Measurements from ENCODE around the gene FAM20B.

The FAM20B gene

DNA sequence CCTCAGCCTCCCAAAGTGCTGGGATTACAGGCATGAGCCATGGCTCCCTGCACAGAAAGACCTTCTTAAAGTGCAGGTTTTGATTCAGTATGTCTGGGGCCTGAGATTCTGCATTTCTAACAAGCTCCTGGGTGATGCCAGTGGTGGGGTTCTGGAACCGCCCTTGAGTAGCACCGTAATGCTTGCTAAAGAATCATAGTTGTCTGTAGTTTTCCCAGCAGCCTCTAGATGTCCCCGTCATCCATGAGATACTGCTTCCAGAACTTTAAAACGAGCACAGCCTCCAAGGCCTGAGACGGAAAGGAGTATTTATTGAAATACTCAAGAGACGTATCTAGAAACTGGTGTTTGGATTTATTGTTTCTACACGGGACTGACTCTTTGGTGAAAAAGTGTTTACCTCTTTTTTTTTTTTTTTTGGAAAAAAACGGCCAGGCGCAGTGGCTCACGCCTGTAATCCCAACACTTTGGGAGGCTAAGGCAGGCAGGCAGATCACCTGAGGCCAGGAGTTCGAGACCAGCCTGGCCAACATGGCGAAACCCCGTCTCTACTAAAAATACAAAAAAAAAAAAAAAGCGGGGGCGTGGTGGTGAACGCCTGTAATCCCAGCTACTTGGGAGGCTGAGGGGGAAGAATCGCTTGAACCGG is 53.5 kb downstream of the FAM20B start:
- Histone ChIP-seq H3K9me2 (replicated peaks; ENCODE audit: control insufficient read depth, low read length) (no peaks in the 10 kb centered on the region), H3K4me3 (ENCODE audit: low read length) (no peak overlapping the region), H3K27ac (ENCODE audit: low read depth, low read length) (no peak overlapping the region), H3K36me3 (ENCODE audit: control insufficient read depth, low read length) (peaks cover 17% of the 10 kb centered on the region), H3K9me3 (ENCODE audit: control insufficient read depth, insufficient read depth, low read length) (no peaks in the 10 kb centered on the region), H3K4me2 (ENCODE audit: low read length) (no peak overlapping the region), H4K20me1 (ENCODE audit: control insufficient read depth, insufficient read depth, low read depth, low read length) (no peaks in the 10 kb centered on the region), H3F3A (ENCODE audit: control insufficient read depth, insufficient read depth) (peaks cover 3% of the 10 kb centered on the region), H3K79me2 (ENCODE audit: control insufficient read depth, low read length) (peaks cover 30% of the 10 kb centered on the region), H3K4me1 (ENCODE audit: control insufficient read depth, low read length) (peaks cover 25% of the 10 kb centered on the region), H3K27me3 (ENCODE audit: control insufficient read depth, low read length) (no peaks in the 10 kb centered on the region)
- TF ChIP-seq, protein P1, sequence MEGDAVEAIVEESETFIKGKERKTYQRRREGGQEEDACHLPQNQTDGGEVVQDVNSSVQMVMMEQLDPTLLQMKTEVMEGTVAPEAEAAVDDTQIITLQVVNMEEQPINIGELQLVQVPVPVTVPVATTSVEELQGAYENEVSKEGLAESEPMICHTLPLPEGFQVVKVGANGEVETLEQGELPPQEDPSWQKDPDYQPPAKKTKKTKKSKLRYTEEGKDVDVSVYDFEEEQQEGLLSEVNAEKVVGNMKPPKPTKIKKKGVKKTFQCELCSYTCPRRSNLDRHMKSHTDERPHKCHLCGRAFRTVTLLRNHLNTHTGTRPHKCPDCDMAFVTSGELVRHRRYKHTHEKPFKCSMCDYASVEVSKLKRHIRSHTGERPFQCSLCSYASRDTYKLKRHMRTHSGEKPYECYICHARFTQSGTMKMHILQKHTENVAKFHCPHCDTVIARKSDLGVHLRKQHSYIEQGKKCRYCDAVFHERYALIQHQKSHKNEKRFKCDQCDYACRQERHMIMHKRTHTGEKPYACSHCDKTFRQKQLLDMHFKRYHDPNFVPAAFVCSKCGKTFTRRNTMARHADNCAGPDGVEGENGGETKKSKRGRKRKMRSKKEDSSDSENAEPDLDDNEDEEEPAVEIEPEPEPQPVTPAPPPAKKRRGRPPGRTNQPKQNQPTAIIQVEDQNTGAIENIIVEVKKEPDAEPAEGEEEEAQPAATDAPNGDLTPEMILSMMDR (IDR thresholded peaks at IDR 0.05; ENCODE audit: low read depth, low read length, poor library complexity, severe bottlenecking), result peak; percentile 83
- TF ChIP-seq EZH2phosphoT487 (IDR thresholded peaks at IDR 0.05; ENCODE audit: borderline replicate concordance, low read length), result no peak

DNA sequence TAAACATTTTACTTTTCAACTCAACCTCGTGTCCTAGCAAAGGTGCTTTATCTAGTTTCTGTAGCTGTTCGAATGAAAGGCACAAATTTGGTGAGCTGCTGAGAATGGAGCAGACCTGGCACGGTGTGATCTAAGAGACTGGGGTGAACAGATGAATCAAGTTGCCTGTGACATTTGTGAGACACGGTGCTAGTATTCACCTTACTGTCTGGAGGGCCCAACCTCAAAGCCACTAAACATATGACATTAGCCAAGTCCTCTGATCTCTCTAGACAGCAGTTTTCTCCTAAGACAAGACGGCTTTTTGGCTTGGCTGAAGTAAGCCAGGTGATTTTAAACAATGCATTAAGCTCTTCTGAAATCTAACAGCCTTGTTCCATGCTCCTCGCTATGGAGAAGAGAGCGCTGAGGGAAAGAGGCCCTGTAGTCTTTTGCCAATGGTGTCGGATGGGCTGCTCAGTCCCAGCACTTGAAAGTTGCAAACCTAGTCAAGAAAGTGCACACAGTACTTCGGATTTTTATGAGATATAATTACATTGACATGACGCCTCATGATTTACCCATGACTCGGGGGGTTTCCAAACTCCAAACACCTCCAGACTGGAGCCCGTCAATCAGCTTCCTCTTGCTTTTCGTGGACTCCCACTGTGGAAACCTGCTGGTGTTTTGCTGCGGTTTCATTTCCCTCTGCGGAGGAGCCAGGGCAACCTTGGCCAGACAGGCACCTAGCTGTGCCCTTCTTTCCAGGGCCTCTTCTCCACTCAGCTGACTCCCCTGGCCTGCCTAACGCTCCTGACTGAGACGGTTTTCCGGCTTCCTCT is 55.4 kb downstream of the FAM20B start:
- peaks cover 43% of the 10 kb centered on the region for H3K4me1 ChIP-seq (ENCODE audit: control insufficient read depth, low read length)
- no peaks in the 10 kb centered on the region for H4K20me1 ChIP-seq (ENCODE audit: control insufficient read depth, insufficient read depth, low read depth, low read length)
- peak overlapping the region; percentile 81 for H3K4me3 ChIP-seq (ENCODE audit: low read length)
- peak overlapping the region; percentile 83 for H3K27ac ChIP-seq (ENCODE audit: low read depth, low read length)
- TF ChIP-seq EZH2phosphoT487 (IDR thresholded peaks at IDR 0.05; ENCODE audit: borderline replicate concordance, low read length), result no peak
- TF ChIP-seq, protein P1 (IDR thresholded peaks at IDR 0.05; ENCODE audit: low read depth, low read length, poor library complexity, severe bottlenecking), result no peak
- peaks cover 35% of the 10 kb centered on the region for H3K36me3 ChIP-seq (ENCODE audit: control insufficient read depth, low read length)
- H3F3A ChIP-seq (ENCODE audit: control insufficient read depth, insufficient read depth), result peaks cover 3% of the 10 kb centered on the region
- peaks cover 49% of the 10 kb centered on the region for H3K79me2 ChIP-seq (ENCODE audit: control insufficient read depth, low read length)
- no peaks in the 10 kb centered on the region for H3K9me2 ChIP-seq (replicated peaks; ENCODE audit: control insufficient read depth, low read length)
- no peaks in the 10 kb centered on the region for H3K27me3 ChIP-seq (ENCODE audit: control insufficient read depth, low read length)
- H3K4me2 ChIP-seq (ENCODE audit: low read length), result peak overlapping the region; percentile 98
- H3K9me3 ChIP-seq (ENCODE audit: control insufficient read depth, insufficient read depth, low read length), result no peaks in the 10 kb centered on the region

DNA sequence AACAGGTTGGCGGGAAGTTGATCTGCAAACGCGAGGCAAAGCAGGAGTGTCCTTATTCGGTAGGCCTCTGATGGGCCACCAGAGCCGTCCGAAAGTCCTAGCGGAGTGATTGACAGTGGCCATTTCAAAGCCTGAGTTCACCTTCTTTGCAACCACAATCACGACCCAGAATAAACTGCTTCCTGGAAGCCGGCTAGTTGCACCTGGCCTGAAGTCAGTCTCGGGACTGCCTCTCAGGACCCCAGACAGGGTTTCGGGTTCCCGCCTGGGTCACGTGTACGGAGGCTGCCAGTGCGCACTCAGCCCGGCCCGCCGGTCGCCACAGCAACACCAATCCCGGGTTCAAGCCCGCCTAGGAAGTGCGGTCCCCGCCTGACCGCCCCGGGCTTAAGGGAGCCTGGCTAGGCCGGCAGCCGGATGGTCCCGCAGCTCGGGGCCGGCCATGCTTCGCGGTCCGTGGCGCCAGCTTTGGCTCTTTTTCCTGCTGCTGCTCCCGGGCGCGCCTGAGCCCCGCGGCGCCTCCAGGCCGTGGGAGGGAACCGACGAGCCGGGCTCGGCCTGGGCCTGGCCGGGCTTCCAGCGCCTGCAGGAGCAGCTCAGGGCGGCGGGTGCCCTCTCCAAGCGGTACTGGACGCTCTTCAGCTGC is 56.1 kb downstream of the FAM20B start, which contains the start of gene TOR3A:
TSS of gene TOR3A (plus strand) at position 384 of the 646 bp plus-strand sequence. CDS start at position 443, 59 bp downstream.
- Histone ChIP-seq H4K20me1 (ENCODE audit: control insufficient read depth, insufficient read depth, low read depth, low read length) (0 out of 2 replicates have a peak, but pooled peaks cover under 1% of the 10 kb centered on the region), H3K36me3 (ENCODE audit: control insufficient read depth, low read length) (peaks cover 40% of the 10 kb centered on the region), H3K79me2 (ENCODE audit: control insufficient read depth, low read length) (peaks cover 55% of the 10 kb centered on the region), H3K27ac (ENCODE audit: low read depth, low read length) (peak within 1 kb of the TSS; percentile 83), H3K9me3 (ENCODE audit: control insufficient read depth, insufficient read depth, low read length) (no peaks in the 10 kb centered on the region), H3K4me1 (ENCODE audit: control insufficient read depth, low read length) (peaks cover 49% of the 10 kb centered on the region), H3K9me2 (replicated peaks; ENCODE audit: control insufficient read depth, low read length) (no peaks in the 10 kb centered on the region), H3K4me2 (ENCODE audit: low read length) (peak within 1 kb of the TSS; percentile 98), H3F3A (ENCODE audit: control insufficient read depth, insufficient read depth) (peaks cover 3% of the 10 kb centered on the region), H3K27me3 (ENCODE audit: control insufficient read depth, low read length) (no peaks in the 10 kb centered on the region), H3K4me3 (ENCODE audit: low read length) (peak within 1 kb of the TSS; percentile 81)
- TF ChIP-seq, protein P1 (IDR thresholded peaks at IDR 0.05; ENCODE audit: low read depth, low read length, poor library complexity, severe bottlenecking), result no peak
- no peak for TF ChIP-seq EZH2phosphoT487 (IDR thresholded peaks at IDR 0.05; ENCODE audit: borderline replicate concordance, low read length)

All from DOHH2 (cell line).